22Rv1 (cell line): ENCODE data around the gene UNC5B.

ENCODE experiments used
- CTCF ChIP-seq: fragments of 450-650 bp; IDR thresholded peaks from 2 replicates; pipeline ENCODE4 v1.5.1; 2017; ENCODE audit warnings: mild to moderate bottlenecking
- ZFX ChIP-seq: fragments of 450-650 bp; IDR thresholded peaks from 2 replicates; pipeline ENCODE4 v1.6.1; 2017; ENCODE audit warnings: antibody characterized with exemption, borderline replicate concordance

- no peak for TF ChIP-seq CTCF
- TF ChIP-seq ZFX: no peak
Measured at GRCh38 chr10:71312220-71312619, 99.8 kb downstream of the UNC5B start.
